ENCODE measurements around the gene APOL4. TPM values are rescaled to one million over a fixed set of nuclear protein-coding genes. Genes with fewer than 3 reads are reported as not detected.

APOL4 gene
- total RNA-seq, 1 experiment from 2014 or later: not detected

- Histone ChIP-seq H3K79me2 (ENCODE audit: low read depth) (no peaks in the 10 kb centered on the region), H3K36me3 (ENCODE audit: low read depth) (no peaks in the 10 kb centered on the region), H4K20me1 (ENCODE audit: insufficient read depth) (no peaks in the 10 kb centered on the region), H3F3A (ENCODE audit: insufficient read depth, low read depth) (no peaks in the 10 kb centered on the region), H2AFZ (no peak overlapping the region), H3K9me2 (ENCODE audit: insufficient read depth) (no peaks in the 10 kb centered on the region), H3K4me2 (no peak overlapping the region), H3K27ac (no peak overlapping the region), H3K9me3 (ENCODE audit: insufficient read depth, low read depth) (no peaks in the 10 kb centered on the region), H3K4me1 (replicated peaks; ENCODE audit: insufficient read depth) (peaks cover 7% of the 10 kb centered on the region), H3K4me3 (no peak overlapping the region), H3K27me3 (ENCODE audit: insufficient read depth, low read depth) (no peaks in the 10 kb centered on the region)
- TF ChIP-seq EZH2 (IDR thresholded peaks at IDR 0.05; ENCODE audit: low read depth): no peak
- TF ChIP-seq CTCF (conservative IDR thresholded peaks at IDR 0.05): no peak
- no peak for DNase-seq
- ChIA-PET CTCF (interaction anchor here (1.7 kb wide), 1 partner anchor 9 kb away, joined by 4 read pairs; the partner anchor contains the start of gene APOL2), POLR2A (ENCODE audit: unreplicated experiment) (no interaction called here)
- no TSS peak for BruUV-seq (replicated peaks)
- intact Hi-C loops (cut with micrococcal nuclease; ENCODE audit: unreplicated experiment): no loop called here
These were observed 46.3 kb upstream of the APOL4 start for GRCh38 chr22:36247955-36248354.

GRCh38 chr22:36246718-36247117, 45.1 kb upstream of the APOL4 start:
- POLR2A ChIA-PET (ENCODE audit: unreplicated experiment): no interaction called here
- no peaks in the 10 kb centered on the region for H3K9me3 ChIP-seq (ENCODE audit: insufficient read depth, low read depth)

GRCh38 chr22:36245805-36246356, 44.3 kb upstream of the APOL4 start:
- Histone ChIP-seq H3F3A (ENCODE audit: insufficient read depth, low read depth) (no peaks in the 10 kb centered on the region), H3K27ac (no peak overlapping the region), H3K36me3 (ENCODE audit: low read depth) (no peaks in the 10 kb centered on the region), H3K4me1 (replicated peaks; ENCODE audit: insufficient read depth) (no peaks in the 10 kb centered on the region), H2AFZ (no peak overlapping the region), H3K27me3 (ENCODE audit: insufficient read depth, low read depth) (no peaks in the 10 kb centered on the region), H3K9me3 (ENCODE audit: insufficient read depth, low read depth) (no peaks in the 10 kb centered on the region), H3K9me2 (ENCODE audit: insufficient read depth) (no peaks in the 10 kb centered on the region), H4K20me1 (ENCODE audit: insufficient read depth) (no peaks in the 10 kb centered on the region), H3K79me2 (ENCODE audit: low read depth) (no peaks in the 10 kb centered on the region), H3K4me3 (no peak overlapping the region), H3K4me2 (no peak overlapping the region)
- CTCF ChIA-PET: no interaction called here
- DNase-seq: no peak
- POLR2A ChIA-PET (ENCODE audit: unreplicated experiment): no interaction called here
- BruUV-seq (replicated peaks): no TSS peak
- intact Hi-C loops (cut with micrococcal nuclease; ENCODE audit: unreplicated experiment): no loop called here
- TF ChIP-seq EZH2 (IDR thresholded peaks at IDR 0.05; ENCODE audit: low read depth) (no peak), CTCF (conservative IDR thresholded peaks at IDR 0.05) (no peak)

More at GRCh38 chr22:36246718-36247117, 45.1 kb upstream of the APOL4 start:
- Histone ChIP-seq H2AFZ (no peak overlapping the region), H3K79me2 (ENCODE audit: low read depth) (no peaks in the 10 kb centered on the region), H3K4me3 (no peak overlapping the region), H3K9me2 (ENCODE audit: insufficient read depth) (no peaks in the 10 kb centered on the region), H3K27ac (no peak overlapping the region), H3K4me2 (no peak overlapping the region), H3F3A (ENCODE audit: insufficient read depth, low read depth) (no peaks in the 10 kb centered on the region), H3K4me1 (replicated peaks; ENCODE audit: insufficient read depth) (peaks cover 7% of the 10 kb centered on the region), H3K36me3 (ENCODE audit: low read depth) (no peaks in the 10 kb centered on the region), H3K27me3 (ENCODE audit: insufficient read depth, low read depth) (no peaks in the 10 kb centered on the region), H4K20me1 (ENCODE audit: insufficient read depth) (no peaks in the 10 kb centered on the region)
- intact Hi-C loops (cut with micrococcal nuclease; ENCODE audit: unreplicated experiment): no loop called here
- TF ChIP-seq EZH2 (IDR thresholded peaks at IDR 0.05; ENCODE audit: low read depth) (no peak), CTCF (conservative IDR thresholded peaks at IDR 0.05) (no peak)
- CTCF ChIA-PET: no interaction called here
- no peak for DNase-seq
- BruUV-seq (replicated peaks): no TSS peak

Measured in PC-9 (cell line).